ENCODE data around the gene ISG20L2.

ISG20L2 gene

DNA sequence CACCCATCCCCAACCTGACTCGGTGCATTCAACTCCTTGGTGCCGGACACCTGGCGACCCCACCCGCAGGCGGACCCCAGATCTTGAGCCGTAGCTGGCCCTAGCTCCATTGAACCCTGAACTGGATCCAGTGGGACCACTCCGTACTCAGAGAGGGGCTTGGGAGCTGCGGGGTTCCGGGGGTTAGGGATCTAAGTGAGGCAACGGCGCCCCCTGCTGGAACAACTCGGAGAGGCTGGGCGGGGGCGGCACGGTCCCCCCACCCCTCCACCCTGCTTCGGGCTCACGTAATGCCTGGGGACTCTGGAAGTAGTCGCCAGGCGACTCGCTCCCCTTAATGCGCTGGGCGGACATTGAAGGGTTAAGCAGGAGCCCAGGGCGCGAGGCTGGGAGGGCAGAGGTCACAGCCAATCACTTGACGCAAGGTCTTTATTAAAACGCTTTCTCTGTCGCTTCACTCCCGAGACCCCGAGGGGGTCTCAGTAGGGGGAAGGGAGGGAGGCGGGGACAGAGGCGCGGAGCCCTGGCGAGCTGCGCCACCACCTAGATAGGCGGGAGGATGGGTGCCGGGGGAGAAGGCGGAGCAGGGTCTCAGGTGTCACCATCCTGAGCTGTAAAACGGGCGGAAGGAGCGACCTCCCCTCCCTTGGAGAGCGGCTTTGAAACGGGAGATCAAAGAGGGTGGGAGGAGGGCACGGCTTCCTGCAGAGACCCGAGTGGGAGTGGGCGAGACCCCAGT lies 22.5 kb downstream of the ISG20L2 start:
- peak; percentile 26 for DNase-seq

DNA sequence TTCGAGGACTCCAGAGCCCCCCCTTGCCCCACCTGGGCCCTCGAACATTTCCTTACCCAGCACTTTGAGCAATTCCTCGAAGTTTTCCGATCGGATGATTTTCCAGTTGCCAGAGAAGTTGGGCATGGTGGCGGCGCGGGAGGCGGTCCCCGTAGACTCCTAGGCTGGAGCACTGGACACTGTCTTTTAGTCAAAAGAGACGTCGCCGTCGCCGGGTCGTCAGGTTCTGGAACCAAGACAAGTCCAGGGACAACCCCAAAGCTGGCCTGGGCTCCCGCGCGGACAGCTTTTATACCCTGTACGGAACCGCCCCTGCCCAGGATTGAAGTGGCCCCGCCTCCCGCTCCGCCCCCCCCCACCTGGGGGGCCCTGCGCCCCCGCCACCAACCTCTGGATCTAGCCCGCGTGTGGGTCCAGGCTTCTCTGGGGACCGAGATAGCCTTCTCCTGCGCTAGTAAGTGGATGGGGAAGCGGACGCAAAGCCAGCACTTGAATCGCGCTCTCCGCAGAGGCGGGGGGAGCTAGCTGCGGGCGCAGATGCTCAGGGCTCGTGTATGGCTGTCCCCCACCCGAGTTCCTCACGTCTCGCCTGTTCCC lies 23.1 kb downstream of the ISG20L2 start, which contains the start of gene CRABP2:
Gene CRABP2 (minus strand): TSS at position 263 of the 597 bp plus-strand sequence. CDS start 137 bp downstream, at position 126.
- DNase-seq, result no peak

DNA sequence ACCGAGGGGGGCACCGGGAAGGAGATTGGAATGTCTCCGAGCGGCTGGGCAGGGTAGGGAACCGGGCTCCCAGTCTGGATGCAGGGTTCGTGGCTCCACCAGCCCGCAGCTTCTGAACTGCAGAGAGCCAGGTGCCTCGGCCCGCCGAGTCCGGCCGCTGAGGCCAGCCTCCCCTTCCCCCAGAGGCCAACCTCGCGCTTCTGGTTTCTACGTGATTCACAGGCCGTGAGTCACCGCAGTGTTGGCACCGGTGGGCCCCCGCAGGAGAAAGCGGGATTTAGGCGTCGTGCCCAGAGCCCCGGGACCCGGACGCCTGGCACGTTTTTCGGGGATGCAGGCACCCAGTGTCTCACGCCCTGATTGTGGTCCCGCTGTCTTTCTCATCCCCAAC lies 23.6 kb downstream of the ISG20L2 start:
- peak; percentile 27 for DNase-seq

DNA sequence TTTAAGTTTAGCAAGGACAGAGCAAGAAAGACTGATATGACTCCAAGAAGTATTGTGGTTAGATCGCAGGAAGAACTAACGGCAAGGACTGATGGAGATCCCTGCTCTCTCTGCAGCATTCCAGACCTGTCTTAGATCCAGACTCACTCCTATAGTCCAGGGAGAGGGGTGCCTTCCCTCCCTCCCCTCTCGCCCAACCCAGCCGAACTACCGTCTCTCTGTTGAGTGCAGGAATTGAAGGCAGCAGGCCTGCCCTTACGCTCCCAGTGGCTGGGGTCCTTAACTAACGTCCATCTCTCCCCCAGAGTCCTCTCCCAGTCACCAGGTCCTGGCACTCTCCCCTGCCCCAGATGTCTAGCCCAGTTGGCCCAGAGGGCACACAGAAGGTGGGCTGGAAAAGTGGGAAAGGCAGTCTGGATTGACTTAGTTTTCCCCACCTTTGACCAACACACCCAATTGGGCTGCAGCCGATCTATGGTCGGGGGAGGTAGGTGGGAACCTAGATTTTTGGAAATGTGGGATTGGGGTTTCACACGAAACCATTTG lies 24.3 kb downstream of the ISG20L2 start:
- no peak for DNase-seq

DNA sequence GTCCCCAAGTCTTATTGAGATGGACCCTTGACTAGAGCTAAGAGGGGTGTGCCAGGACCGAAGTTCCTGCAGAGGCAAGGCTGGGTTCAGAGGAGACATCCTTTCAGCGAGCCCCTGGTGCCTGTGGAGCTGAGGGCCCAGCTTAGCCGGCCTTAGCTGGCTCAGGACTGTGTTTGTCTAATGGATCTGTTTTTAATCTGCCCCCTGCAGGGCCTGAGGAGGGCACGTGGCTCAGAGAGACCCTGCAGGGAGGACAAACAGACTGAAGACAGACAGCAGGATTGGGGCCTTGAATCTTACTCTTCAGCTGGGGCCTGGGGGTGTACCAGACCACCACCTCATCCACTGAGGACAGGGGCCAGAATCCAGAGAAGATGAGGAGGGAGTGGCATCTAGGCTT lies 24.8 kb downstream of the ISG20L2 start:
- DNase-seq, result no peak

DNA sequence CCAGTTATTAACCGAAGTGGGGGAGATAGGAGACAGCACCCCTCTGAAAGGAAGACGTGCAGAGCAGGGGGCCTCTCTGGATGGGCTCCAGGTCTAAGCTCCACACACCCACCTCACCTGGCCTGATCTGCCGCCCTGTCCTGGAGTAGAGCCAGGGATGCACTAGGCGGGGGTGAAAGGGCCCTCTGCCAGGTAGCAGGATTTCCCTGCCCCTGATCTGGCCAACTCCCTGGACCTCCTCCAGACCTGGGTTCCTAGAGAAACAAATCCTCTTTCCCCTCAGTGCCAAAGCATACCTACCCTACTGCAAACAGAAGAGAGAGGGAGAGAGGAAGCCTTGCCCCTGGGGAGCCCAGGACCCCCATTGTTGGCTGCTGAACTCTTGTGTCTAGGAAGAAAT lies 25.2 kb downstream of the ISG20L2 start:
- no peak for DNase-seq

DNA sequence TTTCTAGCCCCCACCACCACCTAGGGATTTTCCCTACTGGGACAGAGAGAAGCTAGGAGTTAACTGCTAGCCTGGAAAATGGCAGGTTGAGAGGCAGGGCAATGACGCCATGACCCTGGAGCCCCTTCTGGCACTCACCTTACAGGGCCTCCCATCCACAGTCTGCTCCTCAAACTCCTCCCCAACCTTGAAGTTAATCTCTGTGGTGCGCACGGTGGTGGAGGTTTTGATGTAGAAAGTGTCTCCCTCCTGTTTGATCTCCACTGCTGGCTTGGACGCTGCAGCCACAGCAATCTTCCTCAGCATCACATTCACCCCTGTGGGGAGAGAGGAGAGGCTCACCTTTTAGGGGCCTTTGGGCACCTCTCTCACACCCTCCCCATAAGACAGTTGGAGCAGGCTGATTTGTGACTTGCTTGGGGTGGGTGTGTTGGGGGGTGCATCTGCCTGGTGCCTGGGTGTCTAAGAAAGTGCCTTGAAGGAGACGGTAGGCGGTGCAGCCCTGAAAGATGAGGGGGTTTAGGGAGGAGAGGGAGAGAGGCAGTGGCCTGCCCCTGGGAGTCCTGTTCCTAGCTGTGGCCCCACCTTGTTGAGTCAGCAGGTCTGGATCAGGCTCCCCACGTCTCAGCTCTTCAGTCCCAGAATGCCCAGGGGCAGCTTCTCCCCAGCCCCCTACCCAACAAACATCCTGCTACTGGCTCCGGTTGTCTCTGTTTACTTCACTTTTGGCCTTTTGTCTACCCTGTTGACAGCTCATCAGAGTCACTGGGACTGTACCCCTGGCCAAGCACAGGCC lies 27.6 kb downstream of the ISG20L2 start:
- DNase-seq, result no peak

DNA sequence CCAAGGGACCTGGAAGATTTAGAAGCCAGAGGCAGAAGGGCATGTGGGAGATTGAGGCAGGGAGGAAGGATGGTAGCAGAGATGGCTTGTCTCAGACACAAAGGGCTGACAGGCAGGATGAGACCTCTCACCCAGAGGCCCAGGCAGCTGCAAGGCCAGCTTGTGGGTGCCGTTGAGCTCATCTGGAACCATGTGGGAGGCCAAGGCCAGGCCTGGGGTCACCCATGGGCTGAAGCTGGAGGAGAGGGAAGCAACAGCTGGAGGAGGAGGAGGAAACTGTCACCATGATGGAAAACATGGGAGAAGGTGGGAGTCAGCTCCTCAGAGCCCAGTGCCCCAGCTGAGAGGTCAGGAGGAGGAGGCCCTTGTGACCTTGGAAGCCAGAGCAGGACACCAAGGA lies 29.6 kb downstream of the ISG20L2 start:
- DNase-seq, result no peak

DNA sequence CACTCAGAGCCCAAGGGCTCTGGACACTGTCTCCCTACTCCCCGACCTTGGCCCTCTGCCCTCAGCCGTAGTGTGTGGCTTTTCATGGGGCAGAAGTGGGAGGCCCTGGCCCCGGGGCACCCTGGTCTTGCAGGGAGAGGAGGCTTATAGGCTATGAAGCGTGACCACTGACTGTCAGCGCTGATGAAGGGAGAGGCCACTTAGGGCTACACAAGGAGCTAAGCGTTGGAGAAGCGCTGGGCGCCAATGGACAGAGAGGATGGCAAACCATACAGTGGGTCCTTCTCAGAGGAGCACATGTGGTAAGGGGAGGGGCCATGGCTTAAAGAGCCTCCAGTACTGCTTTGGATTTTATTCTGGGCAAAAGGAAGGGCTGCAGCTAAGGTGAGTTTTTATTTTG lies 31.1 kb downstream of the ISG20L2 start:
- no peak for DNase-seq

DNA sequence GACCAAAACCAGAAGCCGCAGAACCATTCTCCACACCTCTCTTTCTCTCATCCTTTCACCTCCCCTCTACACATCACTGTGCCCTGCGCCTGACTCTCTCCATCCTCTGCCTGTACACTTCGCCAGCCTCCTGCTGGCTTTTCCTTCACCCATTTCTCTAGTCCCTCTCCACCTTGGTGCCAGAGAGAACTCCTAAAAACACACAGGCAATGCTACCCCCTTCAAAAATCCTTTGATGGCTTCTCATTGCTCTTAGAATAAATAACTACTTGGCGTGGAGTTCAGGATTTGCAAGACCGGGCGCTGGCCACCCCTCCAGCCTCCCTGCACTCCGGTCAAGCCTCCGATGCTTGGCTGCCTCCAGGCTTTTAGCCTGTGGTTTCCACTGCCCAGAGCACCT lies 31.8 kb downstream of the ISG20L2 start:
- no peak for DNase-seq

DNA sequence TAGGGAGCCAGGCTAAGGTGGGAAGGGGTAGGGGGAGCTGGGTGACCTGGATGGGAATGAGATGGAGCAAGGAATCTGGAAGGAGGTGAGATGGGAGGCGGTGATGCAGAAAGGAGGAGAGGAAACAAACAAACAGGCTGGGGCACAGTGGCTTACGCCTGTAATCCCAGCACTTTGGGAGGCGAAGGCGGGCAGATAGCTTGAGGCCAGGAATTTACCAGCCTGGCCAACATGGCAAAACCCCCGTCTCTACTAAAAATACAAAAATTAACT lies 33.9 kb downstream of the ISG20L2 start:
- DNase-seq, result no peak

DNA sequence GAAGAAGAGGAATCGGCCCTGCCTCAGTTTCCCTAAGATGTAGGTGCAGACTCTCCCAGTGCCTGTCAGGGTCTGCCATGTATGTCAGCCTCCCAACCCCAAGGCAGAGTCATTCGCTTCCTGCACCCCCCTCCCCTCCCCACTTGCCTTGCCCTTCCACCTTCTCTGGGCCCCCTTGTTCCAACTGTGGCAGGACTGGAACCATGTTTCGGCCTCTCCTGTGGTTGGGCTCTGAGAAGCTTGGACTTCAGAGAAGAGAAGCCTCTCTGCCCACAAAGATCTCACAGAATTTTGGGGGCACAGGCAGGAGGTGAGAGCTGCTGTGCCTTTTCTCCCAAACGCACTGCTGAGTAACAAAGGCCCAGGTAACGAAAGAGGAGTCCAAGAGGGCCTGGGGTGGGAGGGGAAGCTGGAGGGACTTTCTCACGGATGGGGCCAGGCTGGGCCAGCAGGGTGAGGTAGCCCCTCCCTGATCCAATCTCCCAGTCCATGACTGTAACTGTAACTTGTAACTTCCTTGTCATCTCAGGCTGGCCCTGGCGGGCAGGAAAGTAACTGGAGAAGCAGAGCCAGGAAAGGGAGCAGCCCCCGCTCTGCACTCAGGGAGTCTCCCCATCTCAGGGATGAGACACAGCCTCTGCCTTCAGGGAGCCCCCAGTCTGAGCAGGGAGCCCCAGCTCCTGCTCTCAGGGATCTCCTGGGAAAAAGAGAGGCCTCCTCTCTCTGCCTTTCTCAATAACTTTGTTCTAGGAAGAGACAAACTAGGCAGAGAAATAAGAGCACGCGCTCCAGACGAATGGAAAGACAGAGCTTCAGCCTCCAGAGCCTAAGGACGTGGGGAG lies 34.5 kb downstream of the ISG20L2 start:
- DNase-seq, result no peak

DNA sequence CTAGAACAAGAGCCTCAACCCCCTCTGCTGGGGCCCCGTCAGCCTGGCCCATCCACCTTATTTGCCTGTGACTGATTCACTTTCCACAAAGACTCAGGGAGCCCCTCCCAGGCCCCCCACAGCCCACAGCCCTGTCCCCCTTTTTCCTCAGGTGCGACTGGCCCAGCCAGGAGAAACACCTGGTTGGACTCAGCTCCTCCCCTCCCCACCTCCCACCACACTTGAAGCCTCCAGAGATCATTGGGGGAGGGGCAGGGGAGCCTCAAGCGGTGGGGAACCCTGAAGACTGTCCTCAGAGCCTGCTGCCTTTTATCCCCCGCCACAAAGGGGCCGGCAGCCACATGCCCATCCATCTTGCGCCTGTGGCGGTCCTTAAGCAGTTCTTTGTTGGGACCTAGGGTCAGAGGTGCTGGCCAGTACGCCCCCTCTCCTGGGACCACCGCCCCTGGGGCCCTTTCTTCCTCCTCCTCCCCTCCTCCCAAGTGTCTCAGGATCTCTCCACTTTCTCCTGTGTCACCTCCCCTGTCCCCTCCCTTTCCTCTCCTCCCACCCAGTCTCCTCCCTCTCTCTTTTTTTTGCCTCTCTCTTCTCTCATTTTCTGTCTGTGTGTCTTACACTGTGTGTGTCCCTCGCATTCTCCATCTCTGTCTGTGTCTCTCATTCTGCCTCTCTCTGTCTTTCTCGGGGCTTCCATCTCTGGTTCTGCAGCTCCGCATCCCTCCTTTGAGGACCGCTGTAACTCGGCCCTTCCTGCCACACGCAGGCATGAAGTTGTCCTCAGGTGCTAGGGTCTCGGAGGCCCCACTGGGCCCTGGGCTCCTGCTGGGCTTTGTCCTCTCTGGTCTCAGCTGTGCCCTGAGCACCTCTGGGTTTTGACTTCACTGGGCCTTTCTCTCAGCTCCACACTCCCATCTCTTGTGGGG lies 35.4 kb downstream of the ISG20L2 start:
- DNase-seq, result no peak

DNA sequence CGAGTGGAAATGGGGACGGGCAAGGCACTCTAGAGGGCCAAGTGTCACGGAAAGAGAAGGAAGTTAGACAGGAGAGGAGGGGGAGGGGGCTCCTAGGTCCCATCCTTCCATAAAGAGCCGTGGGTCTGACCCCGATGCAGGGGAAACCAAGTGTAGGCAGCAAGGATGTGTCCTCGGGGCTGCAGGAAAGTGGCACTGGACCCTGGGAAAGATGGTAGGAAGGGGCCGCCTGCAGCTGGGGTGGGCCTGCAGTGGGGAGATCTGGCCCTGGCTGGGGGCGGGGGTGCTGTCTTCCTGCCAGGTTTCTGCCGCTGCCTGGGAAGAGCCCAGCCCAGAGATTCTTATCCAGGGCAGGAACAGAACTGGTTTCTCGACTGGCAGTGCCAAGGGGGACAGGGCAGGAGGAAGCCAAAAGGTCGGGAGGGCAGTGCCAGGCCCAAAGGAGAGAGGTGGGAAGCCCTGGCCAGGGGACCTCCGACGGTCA lies 36.1 kb downstream of the ISG20L2 start:
- no peak for DNase-seq

DNA sequence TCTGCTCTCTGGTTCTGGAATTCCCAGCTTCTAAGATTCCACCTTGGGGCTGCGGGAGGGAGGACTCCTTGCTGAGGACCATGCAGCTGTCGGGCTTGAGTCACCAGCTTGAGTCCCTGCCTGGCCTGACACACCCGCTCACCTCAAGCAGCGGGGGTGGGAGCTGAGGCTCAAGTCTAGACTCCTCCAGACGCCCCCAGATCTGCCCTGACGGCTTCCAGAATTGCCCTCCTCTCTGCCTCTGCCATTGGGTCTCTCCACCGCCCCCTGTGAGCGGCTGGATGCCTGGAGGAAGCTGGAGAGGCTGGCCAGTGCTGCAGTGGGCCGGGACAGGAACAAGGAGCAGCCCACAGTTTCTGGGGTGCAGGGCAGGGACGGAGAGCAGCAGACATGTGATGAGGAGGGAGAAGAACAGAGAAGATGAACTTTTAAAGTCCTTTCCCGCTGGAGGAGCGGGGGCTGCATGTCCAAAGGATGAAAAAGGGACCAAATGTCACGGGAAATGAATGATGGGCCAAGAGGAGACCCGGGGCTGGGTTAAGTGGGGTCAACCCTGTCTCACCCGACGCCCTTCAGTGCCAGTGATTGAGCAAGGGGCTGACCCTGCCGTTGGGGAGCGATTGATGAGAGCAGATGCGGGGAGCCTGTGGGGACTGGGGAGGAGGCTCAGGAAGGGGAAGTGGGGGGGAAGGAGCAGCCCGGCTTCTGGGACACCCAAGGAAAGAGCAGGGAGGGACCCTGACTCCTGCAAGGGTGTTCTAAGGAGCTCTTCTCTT lies 36.7 kb downstream of the ISG20L2 start:
- DNase-seq, result no peak

DNA sequence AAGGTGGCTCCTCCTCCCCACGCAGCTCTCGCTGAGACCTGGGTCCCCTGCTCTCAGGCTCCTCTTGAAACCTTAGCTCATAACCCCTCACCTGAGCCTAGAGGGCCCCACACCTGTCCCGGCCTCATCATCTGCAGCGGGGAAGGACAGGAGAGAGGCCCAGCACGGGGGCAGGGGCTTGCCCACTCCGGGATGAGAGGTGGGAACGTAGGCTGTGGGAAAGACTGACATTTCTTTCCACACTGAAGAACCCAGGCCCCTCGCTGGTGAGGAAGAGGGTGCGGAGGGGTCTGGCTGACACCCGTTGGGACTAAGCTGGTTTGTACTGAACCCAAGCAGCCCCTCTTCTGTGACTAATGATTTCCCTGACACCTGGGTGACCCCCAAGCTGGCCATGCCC lies 37.4 kb downstream of the ISG20L2 start:
- no peak for DNase-seq

DNA sequence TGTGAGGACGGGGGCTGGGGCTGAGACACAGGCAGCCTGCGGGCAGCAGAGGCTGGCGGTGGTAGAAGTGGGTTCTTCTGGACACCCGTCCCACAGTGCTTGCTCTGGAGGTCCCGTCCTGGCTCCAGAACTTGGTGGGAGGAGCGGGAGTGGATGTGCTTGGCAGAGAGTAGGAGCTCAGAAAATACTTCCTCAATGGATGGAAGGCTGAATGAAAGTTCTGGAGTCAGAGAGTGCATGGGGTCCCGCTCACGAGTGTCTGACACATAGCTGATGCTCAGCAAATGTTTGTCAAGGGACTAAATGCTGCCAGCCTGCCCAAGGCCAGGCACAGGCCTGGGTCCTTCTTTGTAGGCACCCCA lies 37.9 kb downstream of the ISG20L2 start:
- no peak for DNase-seq

DNA sequence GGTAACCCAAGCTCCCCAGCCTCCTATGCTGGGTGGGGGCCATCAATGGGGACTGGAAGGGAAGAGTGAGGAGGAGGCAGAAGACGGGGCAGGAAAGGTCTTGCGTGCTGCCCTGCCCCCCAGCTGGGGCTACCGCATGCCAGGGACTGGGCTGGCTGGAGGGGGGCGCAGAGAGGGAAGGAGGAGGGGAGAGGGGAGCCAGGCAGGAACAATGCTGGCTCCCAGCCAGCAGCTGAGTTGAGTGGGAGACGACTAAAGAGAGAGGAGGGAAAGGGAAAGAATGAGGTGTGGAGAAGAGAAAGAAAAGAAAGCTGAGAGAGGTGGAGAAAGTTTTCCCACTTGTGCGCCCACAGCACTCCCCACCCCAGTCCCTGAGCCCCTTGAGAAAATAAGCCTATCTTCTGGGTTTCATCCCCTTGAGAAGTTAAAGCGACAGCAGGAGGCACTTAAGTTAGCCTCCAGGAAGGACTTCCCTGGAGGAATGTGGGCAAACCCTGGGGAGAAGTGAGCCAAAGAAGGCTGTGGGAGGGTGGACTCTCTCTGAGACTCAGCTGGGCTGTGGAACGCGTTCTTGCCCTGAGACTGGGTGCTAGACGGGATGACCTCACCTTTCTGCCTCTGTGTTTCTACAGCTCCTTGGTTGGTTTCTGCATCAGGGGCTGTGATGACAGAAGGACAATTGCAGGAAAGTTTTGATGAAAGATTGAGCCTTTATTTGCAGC lies 38.5 kb downstream of the ISG20L2 start:
- no peak for DNase-seq

DNA sequence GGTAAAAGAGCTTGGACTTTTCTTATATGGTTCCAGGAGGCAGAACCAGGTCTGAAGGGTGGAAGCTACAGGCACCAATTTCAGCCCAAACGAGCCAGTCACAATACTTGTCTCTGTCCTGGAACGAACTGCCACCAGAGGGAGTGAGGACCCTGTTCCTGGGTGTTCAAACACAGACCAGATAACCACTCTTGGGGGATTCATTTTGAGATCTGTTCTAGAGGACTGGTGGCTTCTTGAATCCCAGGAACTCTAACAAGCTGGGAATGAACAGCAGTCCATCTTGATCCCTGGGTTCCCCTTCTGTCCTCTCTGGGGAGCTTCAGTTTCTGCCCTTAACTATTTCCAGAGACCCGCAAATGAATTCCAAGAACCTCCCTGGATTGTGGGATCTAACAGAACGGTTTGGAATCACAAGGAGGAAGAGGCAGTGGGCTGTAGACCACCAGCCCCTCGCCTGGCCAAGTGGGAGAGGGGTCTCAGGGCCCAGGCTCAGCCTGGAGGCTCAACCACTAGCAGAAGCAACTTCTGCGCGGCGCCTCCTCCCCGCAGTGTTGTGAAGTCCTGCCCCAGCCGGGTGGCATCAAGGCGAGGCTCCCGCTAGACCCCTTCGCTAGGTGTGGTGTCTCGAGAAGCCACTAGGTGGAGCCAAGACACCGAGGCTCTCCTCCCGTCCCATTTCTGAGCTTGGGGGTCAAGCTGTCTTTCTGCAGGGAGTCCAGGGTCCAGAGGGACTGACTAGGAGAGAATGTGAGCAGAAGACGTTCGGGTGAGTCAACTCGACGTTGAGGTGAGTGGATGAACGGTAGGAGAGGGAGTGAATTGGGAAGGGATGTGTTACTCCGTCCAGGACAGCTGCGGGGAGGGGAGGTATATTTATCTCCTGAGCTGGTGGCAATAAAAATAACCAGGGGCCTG lies 39.3 kb downstream of the ISG20L2 start:
- DNase-seq, result peak; percentile 39

Measured in activated gamma-delta T cell (primary cell).